Endodermal cell (in vitro differentiated cells): ENCODE data around the gene CNTN4. TPM values are rescaled to one million over a fixed set of nuclear protein-coding genes. Genes with fewer than 3 reads are reported as not detected.

Experiments
- DNase-seq: peaks from one replicate; pipeline ENCODE4 v3.0.0-alpha.2; 2017
- H3K27ac ChIP-seq: 2 replicates; pipeline ENCODE4 v1.5.1; 2013; ENCODE audit warnings: mild to moderate bottlenecking, low read depth, low read length, moderate library complexity
- H3K27me3 ChIP-seq: 2 replicates; pipeline ENCODE4 v1.6.1; 2013; ENCODE audit warnings: mild to moderate bottlenecking, low read length, moderate library complexity; ENCODE audit not compliant: insufficient read depth, control insufficient read depth, poor library complexity, severe bottlenecking
- H3K36me3 ChIP-seq: 2 replicates; pipeline ENCODE4 v1.7.0; 2013; ENCODE audit warnings: mild to moderate bottlenecking, low read length, moderate library complexity; ENCODE audit not compliant: control insufficient read depth, insufficient read depth
- H3K4me1 ChIP-seq: one replicate; pipeline ENCODE4 v1.7.0; 2013; ENCODE audit warnings: low read length; ENCODE audit not compliant: control insufficient read depth, insufficient read depth
- H3K4me3 ChIP-seq: 2 replicates; pipeline ENCODE4 v1.5.1; 2013; ENCODE audit warnings: mild to moderate bottlenecking, low read length, moderate library complexity
- H3K9ac ChIP-seq: 2 replicates; pipeline ENCODE4 v1.6.1; 2013; ENCODE audit warnings: mild to moderate bottlenecking, low read length, moderate library complexity; ENCODE audit not compliant: poor library complexity, severe bottlenecking; ENCODE audit errors: extremely low read depth
- H3K9me3 ChIP-seq: 2 replicates; pipeline ENCODE4 v1.6.1; 2013; ENCODE audit warnings: mild to moderate bottlenecking, low read length, moderate library complexity; ENCODE audit not compliant: control insufficient read depth
- H3K27ac Mint-ChIP-seq: 2 replicates; pipeline ENCODE4 v1.8.0; 2020; ENCODE audit warnings: mixed read lengths
- H3K27me3 Mint-ChIP-seq: 2 replicates; pipeline ENCODE4 v1.8.0; 2021; ENCODE audit warnings: mild to moderate bottlenecking, mixed read lengths; ENCODE audit not compliant: insufficient read depth
- H3K36me3 Mint-ChIP-seq: 2 replicates; pipeline ENCODE4 v1.8.0; 2020; ENCODE audit warnings: low read depth, mixed read lengths
- H3K4me1 Mint-ChIP-seq: 2 replicates; pipeline ENCODE4 v1.8.0; 2020; ENCODE audit warnings: mixed read lengths
- H3K4me3 Mint-ChIP-seq: 2 replicates; pipeline ENCODE4 v1.8.0; 2020; ENCODE audit warnings: mild to moderate bottlenecking, moderate library complexity, mixed read lengths
- H3K9me3 Mint-ChIP-seq: 2 replicates; pipeline ENCODE4 v1.8.0; 2020; ENCODE audit warnings: mild to moderate bottlenecking, mixed read lengths
- WGBS, 2 experiments: methylation state at CpG; one replicate each; pipeline versions ENCODE4 v1.1.5 to v1.1.7; 2013; ENCODE audit warnings: missing lambda C conversion rate in 2 of 2, mixed read lengths in 1 of 2; ENCODE audit not compliant: insufficient coverage in 1 of 2, insufficient read length in 1 of 2; 5-methylcytosine and 5-hydroxymethylcytosine counted together
- total RNA-seq, 2 donors: library from RNA; stranded (reverse); fragmentation: NEBNext Ultra II Directional in 1 of 2; extraction: Animal tissue kit (Norgen Biotek cat#: 25700) in 1 of 2; gene quantifications; 2 replicates in 1 of 2; 3 replicates in 1 of 2; pipeline ENCODE4 v1.2.1, GENCODE V29; 2021
- TF ChIP-seq, protein P1 (sequence below): fragments of 200-600 bp; sonication (generic); conservative IDR thresholded peaks from 2 replicates; pipeline ENCODE4 v1.5.0; 2021; ENCODE audit warnings: antibody characterized with exemption, mild to moderate bottlenecking

CNTN4 gene
- total RNA-seq, 2 donors from 2014 or later, result 10.8 to 11.1 TPM

DNA sequence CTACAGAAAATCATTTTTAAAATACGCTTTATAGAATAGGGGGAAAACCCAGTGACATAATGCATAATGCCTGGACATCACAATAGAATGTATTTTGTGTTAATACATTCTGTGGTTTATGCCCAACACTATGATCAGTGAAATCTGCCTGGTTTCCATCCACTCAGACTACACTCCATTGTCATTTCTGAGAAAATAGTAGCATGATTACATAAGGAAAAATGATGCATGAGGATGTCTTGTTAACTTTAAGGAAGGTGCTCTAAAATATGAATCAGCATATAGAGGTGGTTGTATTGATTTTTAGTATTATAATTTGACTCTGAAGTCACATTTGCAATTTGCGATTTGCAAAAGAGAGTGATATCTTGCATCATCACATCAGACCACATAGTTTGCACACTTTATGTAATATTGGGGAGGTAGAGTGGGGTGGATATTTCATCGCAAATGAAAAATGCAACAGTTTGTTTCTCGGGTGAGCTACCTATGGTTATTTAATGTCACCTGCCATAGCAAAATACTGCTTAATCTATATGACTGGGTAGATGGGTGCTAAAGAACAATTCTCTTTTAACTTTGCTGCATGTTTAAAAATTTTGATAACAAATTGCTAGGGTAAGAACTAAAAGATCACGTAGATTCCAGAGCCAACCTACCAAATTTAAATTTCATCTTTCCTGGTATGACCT, 607.6 kb downstream of the CNTN4 start:
- Histone ChIP-seq H3K4me1 (no peaks in the 10 kb centered on the region), H3K4me3 (no peak overlapping the region), H3K27ac (no peak overlapping the region), H3K27me3 (no peaks in the 10 kb centered on the region), H3K36me3 (no peaks in the 10 kb centered on the region), H3K9ac (no peak overlapping the region), H3K9me3 (no peaks in the 10 kb centered on the region)
- no peak for DNase-seq
- H3K4me3 Mint-ChIP-seq, result no peak overlapping the region
- H3K27me3 Mint-ChIP-seq, result no peaks in the 10 kb centered on the region
- no peaks in the 10 kb centered on the region for H3K9me3 Mint-ChIP-seq
- no peaks in the 10 kb centered on the region for H3K36me3 Mint-ChIP-seq
- 93 to 100% methylated on average over 3 to 5 of the region's 5 CpGs for WGBS, 2 experiments
- TF ChIP-seq, protein P1, sequence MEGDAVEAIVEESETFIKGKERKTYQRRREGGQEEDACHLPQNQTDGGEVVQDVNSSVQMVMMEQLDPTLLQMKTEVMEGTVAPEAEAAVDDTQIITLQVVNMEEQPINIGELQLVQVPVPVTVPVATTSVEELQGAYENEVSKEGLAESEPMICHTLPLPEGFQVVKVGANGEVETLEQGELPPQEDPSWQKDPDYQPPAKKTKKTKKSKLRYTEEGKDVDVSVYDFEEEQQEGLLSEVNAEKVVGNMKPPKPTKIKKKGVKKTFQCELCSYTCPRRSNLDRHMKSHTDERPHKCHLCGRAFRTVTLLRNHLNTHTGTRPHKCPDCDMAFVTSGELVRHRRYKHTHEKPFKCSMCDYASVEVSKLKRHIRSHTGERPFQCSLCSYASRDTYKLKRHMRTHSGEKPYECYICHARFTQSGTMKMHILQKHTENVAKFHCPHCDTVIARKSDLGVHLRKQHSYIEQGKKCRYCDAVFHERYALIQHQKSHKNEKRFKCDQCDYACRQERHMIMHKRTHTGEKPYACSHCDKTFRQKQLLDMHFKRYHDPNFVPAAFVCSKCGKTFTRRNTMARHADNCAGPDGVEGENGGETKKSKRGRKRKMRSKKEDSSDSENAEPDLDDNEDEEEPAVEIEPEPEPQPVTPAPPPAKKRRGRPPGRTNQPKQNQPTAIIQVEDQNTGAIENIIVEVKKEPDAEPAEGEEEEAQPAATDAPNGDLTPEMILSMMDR, result no peak
- no peak overlapping the region for H3K27ac Mint-ChIP-seq
- peaks cover 5% of the 10 kb centered on the region for H3K4me1 Mint-ChIP-seq

DNA sequence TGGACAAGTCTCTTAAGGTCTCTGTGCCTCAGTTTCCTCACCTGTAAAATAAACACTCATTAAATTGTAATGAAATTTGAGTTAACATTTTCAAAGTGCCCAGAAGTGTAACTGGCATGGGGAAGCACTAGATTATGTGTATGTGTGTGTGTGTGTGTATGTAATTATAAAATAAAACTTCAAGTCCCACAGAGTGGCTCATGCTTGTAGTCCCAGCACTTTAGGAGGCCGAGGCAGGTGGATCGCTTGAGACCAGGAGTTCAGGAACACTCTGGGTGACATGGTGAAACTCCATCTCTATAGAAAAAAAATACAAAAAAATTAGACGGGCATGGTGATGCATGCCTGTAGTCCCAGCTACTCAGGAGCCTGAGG, 608.2 kb downstream of the CNTN4 start:
- no peak overlapping the region for H3K27ac ChIP-seq
- DNase-seq, result no peak
- TF ChIP-seq, protein P1, result no peak
- H3K36me3 Mint-ChIP-seq, result no peaks in the 10 kb centered on the region
- H3K4me3 ChIP-seq, result no peak overlapping the region
- no peak overlapping the region for H3K9ac ChIP-seq
- no peaks in the 10 kb centered on the region for H3K9me3 Mint-ChIP-seq
- H3K27ac Mint-ChIP-seq, result no peak overlapping the region
- 93 to 100% methylated on average over 3 of the region's 3 CpGs for WGBS, 2 experiments
- no peaks in the 10 kb centered on the region for H3K9me3 ChIP-seq
- no peaks in the 10 kb centered on the region for H3K27me3 Mint-ChIP-seq
- no peaks in the 10 kb centered on the region for H3K4me1 ChIP-seq
- H3K4me1 Mint-ChIP-seq, result peaks cover 5% of the 10 kb centered on the region
- H3K4me3 Mint-ChIP-seq, result no peak overlapping the region
- no peaks in the 10 kb centered on the region for H3K27me3 ChIP-seq
- H3K36me3 ChIP-seq, result no peaks in the 10 kb centered on the region

DNA sequence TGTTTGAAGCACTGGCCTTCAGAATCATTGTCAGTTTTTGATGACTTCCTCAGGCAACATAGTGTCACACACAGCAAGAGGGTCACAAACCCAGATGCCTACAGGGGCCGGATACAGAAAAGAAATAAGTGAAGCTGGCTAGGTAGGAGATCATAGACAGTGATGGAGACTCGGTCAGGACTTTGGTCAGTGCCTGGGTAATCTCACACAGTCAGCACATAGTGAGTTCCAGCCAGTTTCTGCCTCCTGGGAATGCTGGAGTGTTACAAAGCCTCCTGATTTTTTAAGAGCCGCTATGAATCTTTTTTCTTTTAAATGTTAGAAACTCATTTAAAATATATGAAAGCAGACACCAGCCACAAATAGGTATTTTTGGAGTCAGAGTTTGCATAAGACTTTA, 612.4 kb downstream of the CNTN4 start:
- H3K4me1 Mint-ChIP-seq, result peaks cover 5% of the 10 kb centered on the region
- TF ChIP-seq, protein P1, result no peak
- H3K9me3 Mint-ChIP-seq, result no peaks in the 10 kb centered on the region
- no peaks in the 10 kb centered on the region for H3K36me3 ChIP-seq
- no peak overlapping the region for H3K27ac Mint-ChIP-seq
- WGBS, 2 experiments, result 85 to 88% methylated on average over 2 to 3 of the region's 3 CpGs
- H3K4me3 Mint-ChIP-seq, result no peak overlapping the region
- no peaks in the 10 kb centered on the region for H3K27me3 Mint-ChIP-seq
- no peaks in the 10 kb centered on the region for H3K36me3 Mint-ChIP-seq
- no peak for DNase-seq
- H3K4me3 ChIP-seq, result no peak overlapping the region
- no peak overlapping the region for H3K9ac ChIP-seq
- H3K27ac ChIP-seq, result no peak overlapping the region
- H3K4me1 ChIP-seq, result no peaks in the 10 kb centered on the region
- H3K27me3 ChIP-seq, result no peaks in the 10 kb centered on the region
- H3K9me3 ChIP-seq, result no peaks in the 10 kb centered on the region
